ENCODE results near the gene KRTAP10-7.
"Not testable (repeated sequence)": the region's sequence is repeated elsewhere in the genome, so short reads cannot be mapped to it uniquely, and the experiment has no call there.

The KRTAP10-7 gene

GRCh38 chr21:44579056-44579832, 21.2 kb upstream of the KRTAP10-7 start:
- Histone ChIP-seq H3K27me3 (ENCODE audit: insufficient read depth, low read depth) (peaks cover 50% of the 10 kb centered on the region; the same call in 1 of the 2 replicates), H3K4me3 (IDR thresholded peaks at IDR 0.05; ENCODE audit: insufficient read depth, low read depth, low read length) (no peak overlapping the region)

GRCh38 chr21:44579833-44580144, 20.6 kb upstream of the KRTAP10-7 start:
- H2AFZ ChIP-seq (ENCODE audit: low read depth) = no peak overlapping the region

More at GRCh38 chr21:44579056-44579832, 21.2 kb upstream of the KRTAP10-7 start:
- H3K4me1 ChIP-seq (ENCODE audit: low read depth, poor library complexity, severe bottlenecking) = no peaks in the 10 kb centered on the region
- no peaks in the 10 kb centered on the region for H4K20me1 ChIP-seq (ENCODE audit: insufficient read depth)
- H3K79me2 ChIP-seq (ENCODE audit: insufficient read depth, low read depth) = no peaks in the 10 kb centered on the region
- no peak overlapping the region for H3K27ac ChIP-seq
- H3K9ac ChIP-seq = no peak overlapping the region
- H2AFZ ChIP-seq (ENCODE audit: low read depth) = no peak overlapping the region
- H3K4me2 ChIP-seq = no peak overlapping the region
- no peaks in the 10 kb centered on the region for H3K36me3 ChIP-seq (ENCODE audit: insufficient read depth)
- no peak for TF ChIP-seq CTCF (conservative IDR thresholded peaks at IDR 0.05; ENCODE audit: low read depth, low read length)

GRCh38 chr21:44580231-44580821, 20.1 kb upstream of the KRTAP10-7 start, which contains the start of gene KRTAP10-5:
Gene KRTAP10-5, minus strand, starts transcription at chr21:44580604. Its CDS starts 26 bp downstream, at chr21:44580578.
- not testable (repeated sequence) for H2AFZ ChIP-seq (ENCODE audit: low read depth); H3K36me3 ChIP-seq (ENCODE audit: insufficient read depth); H3K4me1 ChIP-seq (ENCODE audit: low read depth, poor library complexity, severe bottlenecking); H4K20me1 ChIP-seq (ENCODE audit: insufficient read depth); H3K4me3 ChIP-seq (IDR thresholded peaks at IDR 0.05; ENCODE audit: insufficient read depth, low read depth, low read length); H3K79me2 ChIP-seq (ENCODE audit: insufficient read depth, low read depth); H3K27ac ChIP-seq; H3K9ac ChIP-seq; H3K4me2 ChIP-seq
- peaks cover 46% of the 10 kb centered on the region; the same call in 1 of the 2 replicates for H3K27me3 ChIP-seq (ENCODE audit: insufficient read depth, low read depth)

More at GRCh38 chr21:44579833-44580144, 20.6 kb upstream of the KRTAP10-7 start:
- no peak overlapping the region for H3K4me3 ChIP-seq (IDR thresholded peaks at IDR 0.05; ENCODE audit: insufficient read depth, low read depth, low read length)
- no peak overlapping the region for H3K27ac ChIP-seq
- no peaks in the 10 kb centered on the region for H3K36me3 ChIP-seq (ENCODE audit: insufficient read depth)
- H3K9ac ChIP-seq = no peak overlapping the region
- H3K79me2 ChIP-seq (ENCODE audit: insufficient read depth, low read depth) = no peaks in the 10 kb centered on the region
- no peak for TF ChIP-seq CTCF (conservative IDR thresholded peaks at IDR 0.05; ENCODE audit: low read depth, low read length)
- no peaks in the 10 kb centered on the region for H3K4me1 ChIP-seq (ENCODE audit: low read depth, poor library complexity, severe bottlenecking)
- H4K20me1 ChIP-seq (ENCODE audit: insufficient read depth) = no peaks in the 10 kb centered on the region
- peaks cover 47% of the 10 kb centered on the region; the same call in 1 of the 2 replicates for H3K27me3 ChIP-seq (ENCODE audit: insufficient read depth, low read depth)
- no peak overlapping the region for H3K4me2 ChIP-seq

- Histone ChIP-seq H3K4me3 (IDR thresholded peaks at IDR 0.05; ENCODE audit: insufficient read depth, low read depth, low read length) (no peak overlapping the region), H2AFZ (ENCODE audit: low read depth) (no peak overlapping the region), H4K20me1 (ENCODE audit: insufficient read depth) (no peaks in the 10 kb centered on the region), H3K79me2 (ENCODE audit: insufficient read depth, low read depth) (no peaks in the 10 kb centered on the region), H3K9ac (no peak overlapping the region), H3K27ac (no peak overlapping the region), H3K4me2 (no peak overlapping the region), H3K27me3 (ENCODE audit: insufficient read depth, low read depth) (peaks cover 50% of the 10 kb centered on the region; the same call in 1 of the 2 replicates), H3K4me1 (ENCODE audit: low read depth, poor library complexity, severe bottlenecking) (no peaks in the 10 kb centered on the region), H3K36me3 (ENCODE audit: insufficient read depth) (no peaks in the 10 kb centered on the region)
- no peak for TF ChIP-seq CTCF (conservative IDR thresholded peaks at IDR 0.05; ENCODE audit: low read depth, low read length)
Observed at GRCh38 chr21:44581158-44581557, 19.2 kb upstream of the KRTAP10-7 start.

- no peak overlapping the region for H3K9ac ChIP-seq
- H3K36me3 ChIP-seq (ENCODE audit: insufficient read depth) = no peaks in the 10 kb centered on the region
- H3K4me1 ChIP-seq (ENCODE audit: low read depth, poor library complexity, severe bottlenecking) = no peaks in the 10 kb centered on the region
- peaks cover 48% of the 10 kb centered on the region; the same call in 1 of the 2 replicates for H3K27me3 ChIP-seq (ENCODE audit: insufficient read depth, low read depth)
- H4K20me1 ChIP-seq (ENCODE audit: insufficient read depth) = no peaks in the 10 kb centered on the region
- H3K27ac ChIP-seq = no peak overlapping the region
- H3K4me2 ChIP-seq = no peak overlapping the region
- H2AFZ ChIP-seq (ENCODE audit: low read depth) = no peak overlapping the region
- no peak for TF ChIP-seq CTCF (conservative IDR thresholded peaks at IDR 0.05; ENCODE audit: low read depth, low read length)
- no peaks in the 10 kb centered on the region for H3K79me2 ChIP-seq (ENCODE audit: insufficient read depth, low read depth)
- no peak overlapping the region for H3K4me3 ChIP-seq (IDR thresholded peaks at IDR 0.05; ENCODE audit: insufficient read depth, low read depth, low read length)
Observed at GRCh38 chr21:44582055-44582454, 18.3 kb upstream of the KRTAP10-7 start.
